ENCODE data around the gene SLIT1.

The SLIT1 gene

GRCh38 chr10:96986200-96986856, 199.4 kb downstream of the SLIT1 start:
- no peak overlapping the region for H3K4me3 ChIP-seq
- DNase-seq (ENCODE audit: low read depth, low spot score) = no peak
- no peak overlapping the region for H3K27ac ChIP-seq
- no peaks in the 10 kb centered on the region for H3K9me3 ChIP-seq (ENCODE audit: low read depth, low read length)
- H3K36me3 ChIP-seq (ENCODE audit: insufficient read depth, low read length) = no peaks in the 10 kb centered on the region
- no peak for TF ChIP-seq POLR2AphosphoS5 (IDR thresholded peaks at IDR 0.05; ENCODE audit: borderline replicate concordance, low read depth, low read length)
- TF ChIP-seq FOXP2 (optimal IDR thresholded peaks at IDR 0.05; ENCODE audit: control extremely low read depth, extremely low read length, insufficient read depth) = no peak
- no peak for TF ChIP-seq EZH2 (IDR thresholded peaks at IDR 0.05)
- no peak overlapping the region for H3K9ac ChIP-seq (ENCODE audit: insufficient read length)

DNA sequence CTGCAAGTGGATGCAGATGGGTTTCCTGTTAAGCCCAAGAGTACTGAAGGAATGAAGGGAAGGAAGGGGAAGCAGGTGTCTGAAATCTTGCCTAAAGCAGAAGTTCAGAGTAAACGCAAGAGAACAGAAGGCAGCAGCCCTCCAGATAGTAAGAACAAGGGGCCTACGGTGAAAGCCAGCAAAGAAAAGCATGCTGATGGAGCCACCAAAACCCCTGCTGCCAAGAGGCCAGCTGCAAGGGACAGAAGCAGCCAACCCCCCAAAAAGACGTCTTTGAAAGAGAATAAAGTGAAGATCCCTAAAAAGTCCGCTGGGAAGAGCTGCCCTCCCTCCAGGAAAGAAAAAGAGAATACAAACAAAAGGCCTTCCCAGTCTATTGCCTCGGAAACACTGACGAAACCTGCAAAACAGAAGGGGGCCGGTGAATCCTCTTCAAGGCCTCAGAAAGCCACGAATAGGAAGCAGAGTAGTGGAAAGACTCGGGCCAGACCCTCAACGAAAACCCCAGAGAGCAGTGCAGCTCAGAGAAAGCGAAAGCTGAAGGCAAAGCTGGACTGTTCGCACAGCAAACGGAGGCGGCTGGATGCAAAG, 201.1 kb downstream of the SLIT1 start:
- Histone ChIP-seq H3K36me3 (ENCODE audit: insufficient read depth, low read length) (no peaks in the 10 kb centered on the region), H3K9ac (ENCODE audit: insufficient read length) (no peak overlapping the region), H3K27ac (no peak overlapping the region), H3K4me3 (no peak overlapping the region), H3K9me3 (ENCODE audit: low read depth, low read length) (no peaks in the 10 kb centered on the region)
- TF ChIP-seq EZH2 (IDR thresholded peaks at IDR 0.05) = no peak
- no peak for TF ChIP-seq POLR2AphosphoS5 (IDR thresholded peaks at IDR 0.05; ENCODE audit: borderline replicate concordance, low read depth, low read length)
- no peak for TF ChIP-seq FOXP2 (optimal IDR thresholded peaks at IDR 0.05; ENCODE audit: control extremely low read depth, extremely low read length, insufficient read depth)
- DNase-seq (ENCODE audit: low read depth, low spot score) = no peak

DNA sequence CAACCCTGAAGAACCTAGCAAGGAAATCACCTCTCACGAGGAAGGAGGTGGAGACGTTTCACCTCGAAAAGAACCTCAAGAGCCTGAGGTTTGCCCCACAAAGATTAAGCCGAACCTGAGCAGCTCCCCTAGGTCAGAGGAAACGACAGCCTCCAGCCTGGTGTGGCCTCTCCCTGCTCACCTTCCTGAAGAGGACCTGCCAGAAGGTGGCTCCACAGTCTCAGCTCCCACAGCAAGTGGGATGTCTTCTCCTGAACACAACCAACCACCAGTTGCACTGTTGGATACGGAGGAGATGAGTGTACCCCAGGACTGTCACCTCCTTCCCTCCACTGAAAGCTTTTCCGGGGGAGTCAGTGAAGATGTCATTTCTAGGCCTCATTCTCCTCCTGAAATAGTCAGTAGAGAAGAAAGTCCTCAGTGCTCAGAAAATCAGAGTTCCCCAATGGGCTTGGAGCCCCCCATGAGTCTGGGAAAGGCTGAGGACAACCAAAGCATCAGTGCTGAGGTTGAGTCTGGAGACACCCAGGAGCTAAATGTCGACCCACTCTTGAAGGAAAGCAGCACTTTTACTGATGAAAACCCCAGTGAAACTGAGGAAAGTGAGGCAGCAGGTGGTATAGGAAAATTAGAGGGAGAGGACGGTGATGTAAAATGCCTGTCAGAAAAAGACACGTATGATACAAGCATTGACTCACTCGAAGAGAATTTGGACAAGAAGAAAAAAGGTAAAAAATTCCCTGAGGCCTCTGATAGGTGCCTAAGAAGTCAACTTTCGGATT, 203.4 kb downstream of the SLIT1 start:
- H3K9ac ChIP-seq (ENCODE audit: insufficient read length) = no peak overlapping the region
- no peak for TF ChIP-seq POLR2AphosphoS5 (IDR thresholded peaks at IDR 0.05; ENCODE audit: borderline replicate concordance, low read depth, low read length)
- no peak for TF ChIP-seq EZH2 (IDR thresholded peaks at IDR 0.05)
- no peak for TF ChIP-seq FOXP2 (optimal IDR thresholded peaks at IDR 0.05; ENCODE audit: control extremely low read depth, extremely low read length, insufficient read depth)
- H3K9me3 ChIP-seq (ENCODE audit: low read depth, low read length) = no peaks in the 10 kb centered on the region
- no peak overlapping the region for H3K4me3 ChIP-seq
- H3K36me3 ChIP-seq (ENCODE audit: insufficient read depth, low read length) = no peaks in the 10 kb centered on the region
- H3K27ac ChIP-seq = no peak overlapping the region
- no peak for DNase-seq (ENCODE audit: low read depth, low spot score)

DNA sequence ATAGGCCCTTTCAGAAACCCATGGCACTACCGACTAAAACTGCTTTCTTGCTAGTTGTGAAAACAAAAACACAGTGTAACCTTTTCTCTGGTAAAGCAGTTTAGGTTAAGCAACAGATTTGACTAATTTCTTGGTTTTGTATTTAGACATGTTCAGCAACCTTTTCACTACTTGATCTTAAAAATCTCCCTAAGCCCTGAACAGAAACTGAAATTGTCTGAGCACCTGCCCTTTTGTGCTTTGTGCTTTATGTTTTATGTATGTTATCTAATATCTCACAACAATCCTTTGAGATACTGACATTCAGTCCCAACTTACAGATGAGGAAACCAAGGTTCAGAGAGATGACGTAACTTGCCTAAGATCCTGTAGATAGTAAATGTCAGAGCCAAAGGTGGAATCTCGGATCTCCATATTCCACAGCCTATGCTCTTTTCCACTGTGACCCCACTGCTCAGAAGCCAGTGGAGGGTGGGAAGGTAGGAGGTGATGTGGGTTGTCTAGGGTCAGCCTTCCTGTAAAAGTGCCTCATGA, 207.1 kb downstream of the SLIT1 start:
- Histone ChIP-seq H3K9me3 (ENCODE audit: low read depth, low read length) (no peaks in the 10 kb centered on the region), H3K36me3 (ENCODE audit: insufficient read depth, low read length) (no peaks in the 10 kb centered on the region), H3K27ac (no peak overlapping the region), H3K9ac (ENCODE audit: insufficient read length) (no peak overlapping the region), H3K4me3 (no peak overlapping the region)
- no peak for DNase-seq (ENCODE audit: low read depth, low spot score)
- no peak for TF ChIP-seq POLR2AphosphoS5 (IDR thresholded peaks at IDR 0.05; ENCODE audit: borderline replicate concordance, low read depth, low read length)
- no peak for TF ChIP-seq FOXP2 (optimal IDR thresholded peaks at IDR 0.05; ENCODE audit: control extremely low read depth, extremely low read length, insufficient read depth)
- no peak for TF ChIP-seq EZH2 (IDR thresholded peaks at IDR 0.05)

DNA sequence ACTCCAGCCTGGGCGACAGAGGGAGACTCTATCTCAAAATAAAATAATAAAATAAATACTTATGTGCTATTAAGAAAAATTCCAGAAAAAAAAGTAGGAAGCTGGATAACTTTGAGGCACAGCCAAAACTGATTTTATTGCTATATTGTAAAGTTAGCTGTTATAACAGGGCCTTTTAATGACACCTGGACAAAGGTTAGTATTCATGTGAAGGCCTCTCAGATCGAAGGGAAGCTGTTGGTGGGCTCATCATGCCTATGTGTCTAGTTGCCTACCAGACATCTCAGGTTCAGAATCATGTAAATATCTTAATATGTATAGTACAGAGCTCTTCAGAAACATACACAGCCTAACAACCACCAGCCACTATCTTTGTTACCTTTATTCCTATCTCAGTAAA, 210.6 kb downstream of the SLIT1 start:
- DNase-seq (ENCODE audit: low read depth, low spot score) = no peak
- Histone ChIP-seq H3K27ac (no peak overlapping the region), H3K4me3 (no peak overlapping the region), H3K9ac (ENCODE audit: insufficient read length) (no peak overlapping the region), H3K9me3 (ENCODE audit: low read depth, low read length) (no peaks in the 10 kb centered on the region), H3K36me3 (ENCODE audit: insufficient read depth, low read length) (no peaks in the 10 kb centered on the region)
- no peak for TF ChIP-seq POLR2AphosphoS5 (IDR thresholded peaks at IDR 0.05; ENCODE audit: borderline replicate concordance, low read depth, low read length)
- no peak for TF ChIP-seq FOXP2 (optimal IDR thresholded peaks at IDR 0.05; ENCODE audit: control extremely low read depth, extremely low read length, insufficient read depth)
- TF ChIP-seq EZH2 (IDR thresholded peaks at IDR 0.05) = no peak

- Histone ChIP-seq H3K27ac (no peak overlapping the region), H3K36me3 (ENCODE audit: insufficient read depth, low read length) (no peaks in the 10 kb centered on the region), H3K4me3 (no peak overlapping the region), H3K9me3 (ENCODE audit: low read depth, low read length) (no peaks in the 10 kb centered on the region), H3K9ac (ENCODE audit: insufficient read length) (no peak overlapping the region)
- DNase-seq (ENCODE audit: low read depth, low spot score) = no peak
- no peak for TF ChIP-seq POLR2AphosphoS5 (IDR thresholded peaks at IDR 0.05; ENCODE audit: borderline replicate concordance, low read depth, low read length)
- no peak for TF ChIP-seq EZH2 (IDR thresholded peaks at IDR 0.05)
- TF ChIP-seq FOXP2 (optimal IDR thresholded peaks at IDR 0.05; ENCODE audit: control extremely low read depth, extremely low read length, insufficient read depth) = no peak
Measured at GRCh38 chr10:96973809-96974747, 211.7 kb downstream of the SLIT1 start.

DNA sequence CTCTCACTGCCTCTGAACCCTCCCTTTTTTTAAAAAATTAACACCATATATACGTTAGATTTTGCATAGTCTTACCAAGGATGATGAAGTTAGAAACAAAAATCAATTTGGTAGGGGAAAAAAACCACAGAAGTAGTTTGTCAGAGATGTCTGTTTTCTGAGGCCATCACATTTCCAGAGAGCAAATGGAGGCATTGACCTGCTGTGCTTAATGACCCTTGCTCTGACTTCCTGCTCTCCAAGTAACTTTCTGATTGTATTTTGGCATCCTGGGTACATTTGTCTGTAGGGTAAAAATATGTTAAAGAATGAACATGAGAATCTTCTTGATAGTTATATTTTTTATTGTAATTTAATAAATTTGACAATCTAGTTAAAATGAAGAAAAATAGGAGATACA, 213.5 kb downstream of the SLIT1 start:
- TF ChIP-seq POLR2AphosphoS5 (IDR thresholded peaks at IDR 0.05; ENCODE audit: borderline replicate concordance, low read depth, low read length) (no peak), EZH2 (IDR thresholded peaks at IDR 0.05) (no peak), FOXP2 (optimal IDR thresholded peaks at IDR 0.05; ENCODE audit: control extremely low read depth, extremely low read length, insufficient read depth) (no peak)

More for the DNA sequence above, 213.5 kb downstream of the SLIT1 start:
- H3K27ac ChIP-seq = no peak overlapping the region
- DNase-seq (ENCODE audit: low read depth, low spot score) = no peak
- H3K9me3 ChIP-seq (ENCODE audit: low read depth, low read length) = no peaks in the 10 kb centered on the region
- H3K9ac ChIP-seq (ENCODE audit: insufficient read length) = no peak overlapping the region
- H3K4me3 ChIP-seq = no peak overlapping the region
- no peaks in the 10 kb centered on the region for H3K36me3 ChIP-seq (ENCODE audit: insufficient read depth, low read length)

Measured in SK-N-MC (cell line).